Erythroblast (primary cell): ENCODE results near the gene ABCC4.

Experiments
- GATA1 ChIP-seq: IDR thresholded peaks from 2 replicates; pipeline ENCODE4 v1.6.1; 2011; ENCODE audit warnings: low read depth, mild to moderate bottlenecking, control low read depth, low read length, moderate library complexity
- POLR2A ChIP-seq: IDR thresholded peaks from 2 replicates; pipeline ENCODE4 v1.6.1; 2011; ENCODE audit warnings: mild to moderate bottlenecking, low read length

- TF ChIP-seq POLR2A, result no peak
- no peak for TF ChIP-seq GATA1
Measured at GRCh38 chr13:95083758-95084157, 217.5 kb downstream of the ABCC4 start.
